22Rv1 (cell line): ENCODE measurements around the gene DRAXIN.

Experiments used
- CTCF ChIP-seq: fragments of 450-650 bp; IDR thresholded peaks from 2 replicates; pipeline ENCODE4 v1.5.1; 2017; ENCODE audit warnings: mild to moderate bottlenecking
- ZFX ChIP-seq: fragments of 450-650 bp; IDR thresholded peaks from 2 replicates; pipeline ENCODE4 v1.6.1; 2017; ENCODE audit warnings: antibody characterized with exemption, borderline replicate concordance

DNA sequence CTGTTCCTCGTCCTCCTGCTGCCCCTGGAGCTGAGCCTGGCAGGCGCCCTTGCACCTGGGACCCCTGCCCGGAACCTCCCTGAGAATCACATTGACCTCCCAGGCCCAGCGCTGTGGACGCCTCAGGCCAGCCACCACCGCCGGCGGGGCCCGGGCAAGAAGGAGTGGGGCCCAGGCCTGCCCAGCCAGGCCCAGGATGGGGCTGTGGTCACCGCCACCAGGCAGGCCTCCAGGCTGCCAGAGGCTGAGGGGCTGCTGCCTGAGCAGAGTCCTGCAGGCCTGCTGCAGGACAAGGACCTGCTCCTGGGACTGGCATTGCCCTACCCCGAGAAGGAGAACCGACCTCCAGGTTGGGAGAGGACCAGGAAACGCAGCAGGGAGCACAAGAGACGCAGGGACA lies 14.8 kb downstream of the DRAXIN start:
- TF ChIP-seq CTCF (no peak), ZFX (no peak)
